HG02938 (cell line): Measurements from ENCODE around the gene SEC14L2.
A peak's percentile ranks its signal among the peaks of the same experiment; 100 is the strongest.

Source experiments
- ATAC-seq: cut with Tn5 transposase; IDR thresholded peaks from one replicate; pipeline ENCODE4 v1.9.1; 2021; ENCODE audit warnings: mild to moderate bottlenecking, moderate library complexity; ENCODE audit not compliant: unreplicated experiment

The SEC14L2 gene

DNA sequence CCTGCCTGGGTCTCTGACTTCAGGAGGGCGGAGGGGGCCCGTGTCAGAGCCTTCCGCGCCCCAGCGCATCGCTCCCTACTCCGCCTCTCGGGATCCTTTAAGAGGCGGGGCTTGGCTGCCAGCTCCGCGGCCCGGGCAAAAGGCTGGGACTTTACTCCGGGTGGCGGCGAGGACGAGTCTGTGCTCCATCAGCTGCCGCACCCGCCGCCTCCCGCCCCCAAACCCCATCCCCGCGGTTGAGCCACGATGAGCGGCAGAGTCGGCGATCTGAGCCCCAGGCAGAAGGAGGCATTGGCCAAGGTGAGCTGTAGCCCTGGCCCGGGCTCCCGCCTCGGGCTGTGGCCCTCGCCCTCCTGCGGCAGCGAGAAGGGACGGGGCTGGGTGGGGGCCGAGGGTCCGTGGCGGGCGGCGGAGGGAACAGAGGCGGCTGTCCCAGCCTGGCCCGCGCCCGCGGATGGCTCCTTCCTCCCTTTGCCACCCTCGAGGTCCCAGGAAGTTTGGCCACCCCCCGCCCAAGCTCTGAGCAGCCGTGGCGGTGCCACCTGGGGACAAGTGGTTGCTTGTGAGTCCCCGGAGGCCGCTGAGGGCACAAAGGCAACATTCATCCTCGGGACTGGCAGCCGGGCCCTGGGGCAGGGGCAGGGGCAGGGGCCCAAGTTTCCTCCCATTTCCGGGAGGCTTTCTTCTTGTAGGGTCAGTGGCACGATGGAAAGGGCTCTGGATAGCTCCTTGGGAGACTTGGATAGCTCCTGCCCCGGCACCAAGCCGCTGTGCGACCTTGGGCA lies at the start of gene SEC14L2:
Gene SEC14L2 (plus strand): TSS at position 148 of the 785 bp plus-strand sequence. CDS start 99 bp downstream, at position 247.
- no peak for ATAC-seq

DNA sequence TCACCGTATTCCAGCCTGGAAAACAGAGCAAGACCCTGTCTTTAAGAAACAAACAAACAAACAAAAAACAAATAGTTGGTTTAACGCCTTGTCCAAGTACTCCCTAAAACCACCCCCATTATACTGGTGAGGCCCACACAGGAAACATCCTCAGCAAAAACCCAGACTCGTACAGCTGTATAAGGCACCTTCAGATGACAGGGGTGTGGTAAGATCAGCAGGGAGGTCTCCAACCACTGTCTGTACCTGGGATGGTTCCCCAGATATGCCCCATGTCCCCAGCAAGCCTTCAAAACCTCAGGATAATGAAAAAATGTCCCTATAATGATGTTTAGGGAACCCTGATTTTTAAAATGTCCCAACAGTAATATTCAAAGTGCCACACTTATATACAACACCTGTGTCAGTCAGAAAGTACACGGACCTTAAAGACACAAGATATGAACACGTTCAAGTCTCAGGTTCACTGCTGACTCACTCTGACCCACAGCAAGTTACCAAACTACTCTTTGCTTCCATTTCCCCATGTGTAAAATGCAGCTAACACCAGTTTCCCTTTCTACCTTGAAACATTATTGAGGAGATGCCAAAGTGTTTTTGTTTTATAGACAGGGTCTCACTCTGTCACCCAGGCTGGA lies 49.4 kb upstream of the SEC14L2 start:
- ATAC-seq, result no peak

DNA sequence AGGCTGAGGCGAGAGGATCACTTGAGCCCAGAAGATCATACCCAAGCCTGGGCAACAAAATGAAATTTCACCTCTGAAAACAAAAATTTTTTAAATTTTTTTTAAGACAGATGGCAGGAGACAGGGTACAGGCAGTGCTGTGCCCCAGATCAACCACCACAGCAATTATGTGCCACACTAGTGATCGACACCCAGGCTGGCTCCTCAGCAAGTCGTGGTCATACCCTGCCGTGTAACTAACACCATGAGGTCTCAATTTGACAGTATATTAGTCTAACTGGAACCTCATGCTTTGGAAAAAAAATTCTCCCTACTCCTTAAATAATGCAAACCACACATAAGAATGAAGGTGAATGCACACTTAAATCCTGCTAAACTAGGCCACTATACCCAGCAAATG lies 48.4 kb upstream of the SEC14L2 start:
- ATAC-seq, result no peak

DNA sequence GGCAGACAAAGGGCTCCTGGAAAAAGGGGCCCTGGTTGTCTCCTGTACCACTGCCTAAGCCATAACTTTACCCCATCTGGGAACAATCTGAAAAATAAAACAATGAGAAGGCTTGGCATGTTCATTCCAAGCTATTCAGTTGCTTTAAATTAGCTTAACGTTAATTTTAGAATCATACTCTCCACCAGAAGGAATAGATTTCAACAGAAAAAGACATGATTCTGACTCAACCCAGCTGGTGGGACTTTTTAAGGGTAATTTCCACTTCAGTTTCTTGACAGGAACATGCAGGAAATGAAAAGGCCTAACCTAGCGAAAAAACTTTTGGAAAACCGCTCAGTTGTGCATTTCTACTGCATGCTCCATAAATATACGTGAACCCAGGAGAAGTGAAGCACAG lies 48.0 kb upstream of the SEC14L2 start:
- ATAC-seq, result no peak

DNA sequence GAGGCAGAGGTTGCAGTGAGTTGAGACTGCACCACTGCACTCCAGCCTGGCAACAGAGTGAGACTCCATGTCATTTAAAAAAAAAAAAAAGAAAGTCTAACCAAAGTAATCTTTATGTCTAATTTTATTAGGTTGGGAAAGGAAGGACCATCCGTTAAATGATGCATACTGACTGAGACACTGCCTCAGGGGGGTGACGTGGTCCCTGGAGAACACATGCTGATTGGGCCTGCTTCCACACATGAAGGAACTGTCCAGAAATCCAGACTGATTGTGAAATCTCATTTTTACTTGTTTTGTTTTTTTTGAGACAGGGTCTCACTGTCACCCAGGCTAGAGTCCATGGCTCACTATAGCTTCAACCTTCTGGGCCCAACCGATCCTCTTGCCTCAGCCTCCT lies 45.6 kb upstream of the SEC14L2 start:
- no peak for ATAC-seq

DNA sequence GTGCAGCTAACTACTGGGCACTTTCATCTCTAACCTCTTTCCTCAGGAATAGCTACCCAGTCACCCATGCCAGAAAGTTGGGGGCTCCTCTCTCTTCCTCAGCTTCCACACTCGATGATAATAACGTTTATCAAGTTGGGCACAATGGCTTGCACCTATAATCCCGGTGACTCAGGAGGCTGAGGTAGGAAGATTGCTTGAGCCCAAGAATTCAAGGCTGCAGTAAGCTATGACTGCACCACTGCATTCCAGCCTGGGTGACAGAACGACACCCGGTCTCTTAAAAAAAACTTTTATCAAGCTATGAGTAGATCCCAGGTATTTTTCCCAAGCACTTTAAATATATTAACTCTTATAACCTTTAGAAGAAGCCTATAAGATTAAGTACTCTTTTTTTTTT lies 42.2 kb upstream of the SEC14L2 start:
- no peak for ATAC-seq

DNA sequence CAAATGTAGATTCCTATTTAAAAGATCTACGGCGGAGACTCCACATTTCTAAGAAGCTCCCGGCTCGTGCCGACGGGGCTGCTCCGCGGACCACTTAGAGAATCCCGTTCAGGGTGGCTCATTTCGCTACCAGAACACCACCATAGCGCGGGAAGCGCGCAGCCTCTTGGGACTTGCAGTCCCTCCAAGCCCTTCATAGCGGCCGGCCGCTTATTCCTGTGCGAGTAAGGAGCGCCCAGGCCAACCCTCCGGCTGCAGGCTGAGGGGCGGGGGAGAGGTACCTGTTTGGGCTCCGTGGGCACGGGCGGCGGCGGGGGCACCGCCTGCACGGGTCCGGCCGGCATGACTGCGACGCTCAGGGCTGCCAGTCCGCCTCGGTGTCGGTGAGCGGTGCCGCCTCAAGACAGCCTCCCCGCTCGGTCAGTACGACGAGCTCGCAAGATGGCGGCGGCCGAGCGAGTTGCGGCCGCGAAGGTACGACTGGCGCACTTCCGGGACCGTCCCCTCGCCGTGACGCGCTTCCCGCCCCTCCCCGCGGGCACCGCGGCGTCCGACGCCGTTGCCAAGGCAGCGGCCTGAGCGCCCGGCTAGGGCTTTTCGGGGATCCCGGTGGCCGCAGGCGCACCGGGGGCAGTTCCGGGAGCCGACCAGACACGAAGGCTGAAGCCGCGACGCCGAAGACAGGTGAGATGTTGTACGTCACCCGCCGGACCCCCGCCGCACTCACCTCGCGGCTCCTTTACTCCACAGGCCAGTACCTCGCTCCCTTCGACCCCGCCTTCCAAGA lies 40.2 kb upstream of the SEC14L2 start, which contains the start of the genes CCDC157 and SF3A1:
Gene CCDC157 (plus strand): TSS at position 559 of the 787 bp plus-strand sequence. CDS start 8,994 bp downstream, outside the sequence.
Gene SF3A1 (minus strand): TSS at position 446 of the 787 bp plus-strand sequence. CDS start 102 bp downstream, at position 344.
- ATAC-seq, result peak; percentile 84

DNA sequence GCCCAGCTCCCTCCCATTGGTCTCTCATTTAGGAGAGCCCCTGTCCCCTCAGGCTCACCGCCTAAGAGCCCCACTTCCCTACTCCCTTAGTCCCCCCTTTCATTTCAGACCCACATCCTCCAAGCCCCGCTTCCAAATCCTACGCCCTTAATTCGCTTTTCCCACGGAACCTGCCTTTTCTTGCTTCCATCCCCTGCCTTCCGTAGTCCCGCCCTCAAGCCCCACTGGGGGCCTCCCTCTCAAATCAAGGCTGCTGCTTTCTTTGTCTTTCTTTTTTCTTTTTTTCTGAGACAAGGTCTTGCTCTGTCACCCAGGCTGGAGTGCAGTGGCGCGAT lies 39.6 kb upstream of the SEC14L2 start:
- no peak for ATAC-seq

DNA sequence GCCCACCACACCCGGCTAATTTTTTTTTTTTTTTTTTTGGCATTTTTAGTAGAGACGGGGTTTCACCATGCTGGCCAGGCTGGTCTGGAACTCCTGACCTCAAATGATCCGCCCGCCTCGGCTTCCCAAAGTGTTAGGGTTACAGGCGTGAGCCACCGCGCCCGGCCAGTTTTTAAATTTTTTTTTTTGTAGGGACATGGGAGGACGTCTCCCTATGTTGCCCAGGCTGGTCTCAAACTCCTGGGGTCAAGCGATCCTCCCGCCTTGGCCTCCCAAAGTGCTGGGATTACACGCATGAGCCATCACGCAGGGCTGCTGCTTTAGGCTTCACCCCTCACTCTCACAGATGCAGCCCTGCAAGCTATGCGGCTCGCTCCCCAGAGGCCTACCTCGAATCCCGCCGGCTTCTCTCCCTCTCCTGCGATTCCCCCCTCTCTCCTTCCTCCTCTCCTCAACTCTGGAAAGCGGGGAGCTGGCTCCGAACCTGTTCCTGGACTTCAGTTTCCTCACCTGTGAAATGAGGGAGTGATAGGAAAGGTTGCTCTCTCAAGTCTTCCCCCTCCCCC lies 39.1 kb upstream of the SEC14L2 start:
- no peak for ATAC-seq

DNA sequence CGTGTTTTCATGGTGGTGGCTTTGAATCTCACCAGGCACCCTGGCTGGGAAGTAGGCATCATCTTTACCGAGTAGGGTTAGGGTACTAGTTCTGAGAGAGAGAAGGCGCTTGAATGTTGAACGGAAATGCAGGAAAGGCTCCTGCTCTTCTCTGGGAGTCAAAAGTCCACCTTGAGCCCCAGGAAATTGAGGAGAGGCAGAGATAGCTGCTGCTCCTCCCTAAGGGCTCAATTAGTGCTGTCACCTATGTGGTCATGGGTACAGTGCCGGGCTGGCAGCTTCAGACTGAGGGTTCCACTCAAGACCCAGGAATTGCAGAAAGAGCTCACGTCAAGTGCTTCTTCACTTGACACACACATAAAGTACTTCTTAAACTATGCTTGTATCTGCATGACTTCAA lies 38.3 kb upstream of the SEC14L2 start:
- ATAC-seq, result no peak

DNA sequence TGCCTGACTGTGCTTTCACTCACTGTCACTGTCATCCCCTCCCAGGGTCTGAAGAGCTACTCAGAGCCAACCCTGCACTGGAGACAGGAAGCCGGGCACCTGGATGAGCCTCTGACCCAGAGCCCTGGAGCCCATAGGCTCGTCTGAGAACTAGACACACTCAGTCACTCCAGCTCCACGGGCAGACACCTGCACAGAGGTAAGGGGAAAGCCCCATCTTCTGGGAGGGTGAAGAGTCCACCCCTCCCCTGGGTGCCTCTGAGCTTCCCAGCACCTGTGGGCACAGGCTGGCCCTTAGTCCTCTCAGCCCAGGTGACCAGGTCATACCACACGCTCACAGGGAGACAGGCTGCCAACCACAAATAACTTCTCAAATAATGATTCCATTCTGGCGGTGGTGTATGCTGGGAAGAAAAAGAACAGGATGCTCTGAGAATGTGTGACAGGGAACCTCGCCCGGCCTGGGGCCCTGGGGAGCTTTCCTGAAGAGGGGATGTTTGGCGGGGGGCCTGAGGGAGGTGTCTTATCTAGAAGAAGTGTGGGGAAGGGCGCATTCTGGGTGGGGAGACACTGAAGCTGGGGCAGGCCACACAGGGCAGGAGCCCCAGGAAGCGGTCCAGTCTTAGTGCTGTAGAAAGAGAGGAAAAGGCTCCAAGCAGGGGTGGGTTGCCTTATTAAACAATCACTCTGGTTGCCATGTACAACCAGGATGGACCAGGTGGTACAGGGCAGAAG lies 34.7 kb upstream of the SEC14L2 start:
- no peak for ATAC-seq

DNA sequence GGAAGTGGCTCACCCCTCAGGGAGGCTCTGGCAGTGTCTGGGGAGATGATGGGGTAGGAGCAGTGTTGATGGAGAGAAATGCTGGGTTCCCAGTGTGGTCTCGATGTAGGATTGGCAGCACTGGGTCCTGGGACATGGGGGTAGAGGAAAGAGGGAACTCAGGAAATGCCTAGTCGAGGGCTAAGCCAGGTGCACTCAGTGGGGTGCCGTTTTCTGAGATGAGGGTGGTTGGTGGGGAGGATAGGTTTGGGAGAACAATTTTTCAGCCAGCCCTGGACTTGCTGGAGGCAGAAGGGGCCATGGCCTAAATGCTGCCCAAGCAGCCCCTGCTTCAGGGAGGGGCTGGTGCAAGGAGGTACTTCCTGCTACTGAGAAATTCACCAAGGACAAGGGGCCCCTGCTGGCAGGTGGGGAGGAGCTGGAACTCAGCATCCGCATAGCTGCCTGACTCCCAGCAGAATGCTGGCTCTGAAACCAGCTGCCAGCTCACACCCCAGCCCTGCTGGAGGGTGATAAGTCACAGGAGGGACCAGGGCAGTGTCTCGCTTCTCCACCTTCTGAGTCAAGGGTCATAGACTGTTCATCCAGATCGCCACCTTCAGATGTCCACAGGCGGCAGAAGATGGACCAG lies 34.1 kb upstream of the SEC14L2 start:
- no peak for ATAC-seq

DNA sequence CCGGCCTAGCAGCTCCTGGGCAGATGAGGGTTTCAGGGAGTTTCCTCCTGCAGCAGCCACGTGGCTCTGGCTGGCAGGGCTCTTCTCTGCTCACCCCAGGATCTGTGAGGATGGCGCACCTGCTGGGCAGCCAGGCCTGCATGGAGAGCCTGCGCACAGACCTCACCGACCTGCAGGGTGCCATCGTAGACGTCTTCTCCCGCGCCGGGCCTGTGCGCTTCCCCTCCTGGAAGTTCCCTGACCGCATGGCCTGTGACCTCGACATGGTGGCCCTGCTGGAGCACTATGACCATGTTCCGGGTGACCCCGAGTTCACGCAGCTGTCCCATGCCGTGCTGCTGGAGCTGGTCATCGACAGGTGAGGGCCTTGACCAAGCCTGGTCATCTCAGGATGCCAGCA lies 30.9 kb upstream of the SEC14L2 start:
- no peak for ATAC-seq

DNA sequence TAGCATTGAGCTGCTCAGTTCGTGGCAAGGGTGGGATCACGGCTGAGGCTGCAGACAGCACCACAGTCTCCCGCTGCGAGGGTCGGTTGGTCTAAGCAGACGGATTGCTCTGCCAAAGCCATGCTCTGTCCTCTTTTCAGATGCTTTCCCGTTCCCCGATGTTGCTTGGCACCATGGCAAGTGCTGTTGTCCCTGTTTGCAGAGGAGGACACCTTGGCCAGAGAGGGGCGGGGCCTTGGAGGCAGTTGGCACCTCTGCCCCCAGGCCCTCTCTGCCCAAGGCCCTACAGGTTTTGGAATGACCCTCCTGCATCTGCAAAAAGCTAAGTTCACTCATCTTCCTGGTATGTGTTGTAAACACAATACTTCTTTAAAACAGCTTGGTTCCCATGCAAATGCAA lies 28.4 kb upstream of the SEC14L2 start:
- ATAC-seq, result no peak

DNA sequence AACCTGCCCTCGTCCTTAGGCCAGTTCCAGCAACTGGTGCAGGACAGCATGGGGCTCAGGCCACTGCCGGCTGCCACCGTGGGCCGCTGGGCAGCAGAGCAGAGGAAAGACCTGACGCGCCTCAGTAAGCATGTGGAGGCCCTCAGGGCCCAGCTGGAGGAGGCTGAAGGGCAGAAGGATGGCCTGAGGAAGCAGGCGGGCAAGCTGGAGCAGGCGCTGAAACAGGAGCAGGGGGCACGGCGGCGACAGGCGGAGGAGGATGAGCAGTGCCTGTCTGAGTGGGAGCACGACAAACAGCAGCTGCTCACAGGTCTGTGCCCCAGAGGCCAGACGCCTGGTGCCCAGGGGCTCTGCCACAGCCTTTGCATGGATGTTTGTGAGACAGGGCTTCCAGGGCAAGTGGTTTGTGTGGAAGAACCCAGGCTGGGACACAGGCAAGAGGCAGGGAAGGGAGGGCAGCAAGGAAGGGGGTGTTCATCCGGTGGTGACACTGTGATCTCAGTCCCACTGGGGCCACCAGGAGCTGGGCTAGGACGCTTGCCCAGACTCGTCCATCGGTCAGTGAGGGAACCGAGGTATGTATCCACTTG lies 26.1 kb upstream of the SEC14L2 start:
- no peak for ATAC-seq

DNA sequence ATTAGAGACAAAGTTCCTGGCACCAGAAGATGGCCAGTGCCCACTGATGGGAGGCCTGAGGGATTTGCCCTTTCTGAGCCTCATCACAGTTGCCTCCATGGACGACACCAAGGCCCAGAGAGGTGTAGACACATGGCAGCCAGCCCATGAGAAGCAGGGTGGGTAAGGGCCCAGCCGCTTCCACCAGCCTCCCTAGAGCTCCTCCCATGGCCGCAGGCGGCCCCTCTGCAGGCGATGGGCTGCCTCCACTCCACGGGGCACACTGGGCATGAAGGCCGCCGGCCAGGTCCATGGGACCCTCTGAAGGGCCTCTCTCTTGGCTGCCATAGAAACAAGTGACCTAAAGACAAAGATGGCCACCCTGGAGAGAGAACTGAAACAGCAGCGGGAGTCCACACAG lies 25.5 kb upstream of the SEC14L2 start:
- no peak for ATAC-seq

DNA sequence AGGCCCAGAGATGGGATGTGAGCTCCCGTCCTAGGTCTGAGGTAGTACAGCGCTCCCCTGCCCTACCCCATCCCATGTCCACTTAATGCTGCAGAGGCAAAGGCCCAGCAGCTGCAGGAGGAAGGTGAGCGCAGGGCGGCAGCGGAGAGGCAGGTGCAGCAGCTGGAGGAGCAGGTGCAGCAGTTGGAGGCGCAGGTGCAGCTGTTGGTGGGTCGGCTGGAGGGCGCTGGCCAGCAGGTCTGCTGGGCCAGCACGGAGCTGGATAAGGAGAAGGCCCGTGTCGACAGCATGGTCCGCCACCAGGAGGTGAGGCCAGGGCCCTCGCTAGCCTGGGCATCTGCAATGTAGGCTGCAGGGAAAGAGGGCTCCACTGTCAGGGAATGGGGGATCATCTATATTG lies 24.8 kb upstream of the SEC14L2 start:
- no peak for ATAC-seq

DNA sequence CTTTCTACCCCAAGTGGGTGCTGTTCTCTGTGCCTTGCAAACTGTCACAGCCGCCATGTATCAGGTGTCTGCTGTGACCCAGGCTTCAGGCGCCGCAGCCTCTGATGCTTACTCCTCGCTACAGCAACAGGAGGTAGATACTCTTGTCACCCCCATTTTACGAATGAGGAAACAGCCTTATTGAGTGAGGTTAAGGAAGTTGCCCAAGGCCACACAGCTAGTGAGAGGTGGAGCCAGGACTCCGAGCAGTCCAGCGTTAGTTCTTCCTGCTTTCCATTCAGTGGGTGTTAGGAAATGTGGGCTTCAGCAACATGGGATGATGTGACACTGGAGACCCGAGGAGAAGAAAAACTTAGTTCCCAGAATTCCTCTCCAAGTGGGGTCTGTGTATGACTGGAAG lies 23.9 kb upstream of the SEC14L2 start:
- no peak for ATAC-seq

DNA sequence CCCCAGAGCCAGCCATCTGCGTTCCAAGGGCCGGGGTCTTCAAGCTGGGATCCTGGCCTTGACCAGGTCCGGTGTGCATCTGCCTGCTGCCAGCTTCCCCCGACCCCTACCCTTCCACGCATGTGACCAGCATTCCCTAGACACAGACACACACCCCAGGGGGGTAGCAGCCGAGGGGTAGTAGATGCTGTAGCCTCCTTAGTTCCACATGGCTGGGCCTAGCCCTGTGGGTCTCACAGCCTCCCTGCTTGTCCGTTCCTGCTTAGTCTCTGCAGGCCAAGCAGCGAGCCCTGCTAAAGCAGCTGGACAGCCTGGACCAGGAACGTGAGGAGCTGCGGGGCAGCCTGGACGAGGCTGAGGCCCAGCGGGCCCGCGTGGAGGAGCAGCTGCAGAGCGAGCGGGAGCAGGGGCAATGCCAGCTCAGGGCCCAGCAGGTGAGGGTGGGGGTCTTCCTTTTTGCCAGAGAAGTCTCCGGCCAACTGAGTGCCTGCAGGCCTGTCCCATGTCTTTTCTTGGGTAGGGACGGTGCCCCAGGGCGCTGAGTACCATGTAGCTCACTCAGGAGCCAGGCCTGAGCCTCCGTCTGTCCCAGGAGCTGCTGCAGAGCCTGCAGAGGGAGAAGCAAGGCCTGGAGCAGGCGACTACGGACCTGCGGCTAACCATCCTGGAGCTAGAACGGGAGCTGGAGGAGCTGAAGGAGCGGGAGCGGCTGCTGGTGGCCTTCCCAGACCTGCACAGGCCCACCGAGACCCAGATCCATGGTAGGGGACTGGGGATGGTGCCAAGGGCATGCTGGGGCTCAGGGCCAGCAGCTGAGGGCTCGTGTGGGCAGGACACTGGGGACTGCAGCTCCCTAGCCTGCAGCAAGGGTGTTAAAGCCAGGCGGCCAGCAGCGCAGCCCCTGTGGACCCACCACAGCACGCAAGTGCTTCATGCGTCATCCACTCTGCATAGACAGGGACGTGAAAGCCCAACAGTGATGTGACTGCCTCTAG lies 23.2 kb upstream of the SEC14L2 start:
- ATAC-seq, result no peak
